Astrocyte (in vitro differentiated cells and primary cell): ENCODE data around the gene MTA1. TPM values are rescaled to one million over a fixed set of nuclear protein-coding genes. Genes with fewer than 3 reads are reported as not detected.

Experiments
- DNase-seq: peaks from one replicate; pipeline ENCODE4 v3.0.0-alpha.2; 2010; ENCODE audit warnings: low read depth
- FAIRE-seq: peaks from 2 replicates; lab custom pipeline; 2011; peaks lifted over from hg19 to GRCh38; lab: Jason Lieb, UNC
- H2AFZ ChIP-seq: 2 replicates; pipeline ENCODE4 v1.6.0; 2012; ENCODE audit warnings: low read depth, low read length, inconsistent platforms
- H3K27ac ChIP-seq: 2 replicates; pipeline ENCODE4 v1.5.1; 2011; ENCODE audit warnings: low read depth, low read length, inconsistent platforms
- H3K27me3 ChIP-seq: 2 replicates; pipeline ENCODE4 v1.6.0; 2011; ENCODE audit warnings: low read length, inconsistent platforms; ENCODE audit not compliant: insufficient read depth
- H3K36me3 ChIP-seq: 2 replicates; pipeline ENCODE4 v1.5.1; 2011; ENCODE audit warnings: low read length, inconsistent platforms; ENCODE audit not compliant: insufficient read depth
- H3K4me1 ChIP-seq: 2 replicates; pipeline ENCODE4 v1.5.1; 2011; ENCODE audit warnings: low read length, inconsistent platforms; ENCODE audit not compliant: insufficient read depth
- H3K4me2 ChIP-seq: 2 replicates; pipeline ENCODE4 v1.6.0; 2012; ENCODE audit warnings: low read length, inconsistent platforms
- H3K4me3 ChIP-seq: 2 replicates; pipeline ENCODE4 v1.5.1; 2011; ENCODE audit warnings: low read depth, mild to moderate bottlenecking, low read length, inconsistent platforms; ENCODE audit not compliant: insufficient read depth
- H3K79me2 ChIP-seq: 2 replicates; pipeline ENCODE4 v1.6.0; 2012; ENCODE audit warnings: mild to moderate bottlenecking, low read length, inconsistent platforms; ENCODE audit not compliant: insufficient read depth
- H3K9ac ChIP-seq: 2 replicates; pipeline ENCODE4 v1.6.0; 2012; ENCODE audit warnings: mild to moderate bottlenecking, low read length, inconsistent platforms
- H3K9me3 ChIP-seq: 2 replicates; pipeline ENCODE4 v1.5.1; 2012; ENCODE audit warnings: low read depth, mild to moderate bottlenecking, low read length, inconsistent platforms; ENCODE audit not compliant: insufficient read depth
- H4K20me1 ChIP-seq: 2 replicates; pipeline ENCODE4 v1.6.0; 2012; ENCODE audit warnings: low read length, inconsistent platforms; ENCODE audit not compliant: insufficient read depth
- H3K27ac Mint-ChIP-seq: one replicate; pipeline ENCODE4 v1.8.0; 2021; ENCODE audit warnings: mild to moderate bottlenecking, mixed read lengths; ENCODE audit not compliant: unreplicated experiment
- H3K27me3 Mint-ChIP-seq: one replicate; pipeline ENCODE4 v1.8.0; 2021; ENCODE audit warnings: low read depth, mixed read lengths; ENCODE audit not compliant: unreplicated experiment
- H3K36me3 Mint-ChIP-seq: one replicate; pipeline ENCODE4 v1.8.0; 2021; ENCODE audit warnings: low read depth, mixed read lengths; ENCODE audit not compliant: unreplicated experiment
- H3K4me1 Mint-ChIP-seq: one replicate; pipeline ENCODE4 v1.8.0; 2021; ENCODE audit warnings: low read depth, mixed read lengths; ENCODE audit not compliant: unreplicated experiment
- H3K4me3 Mint-ChIP-seq: one replicate; pipeline ENCODE4 v1.8.0; 2021; ENCODE audit warnings: mild to moderate bottlenecking, moderate library complexity, mixed read lengths; ENCODE audit not compliant: unreplicated experiment
- H3K9me3 Mint-ChIP-seq: one replicate; pipeline ENCODE4 v1.8.0; 2021; ENCODE audit warnings: mild to moderate bottlenecking, mixed read lengths; ENCODE audit not compliant: unreplicated experiment
- EZH2 ChIP-seq: IDR thresholded peaks from 2 replicates; pipeline ENCODE4 v1.6.1; 2012; ENCODE audit warnings: mild to moderate bottlenecking, low read length, inconsistent platforms; ENCODE audit not compliant: insufficient read depth
- total RNA-seq: library from RNA; stranded (reverse); gene quantifications from 2 replicates; pipeline ENCODE4 v1.2.1, GENCODE V29; 2021
- TF ChIP-seq, protein P1 (sequence below): IDR thresholded peaks from 2 replicates; pipeline ENCODE4 v1.5.1; 2011; ENCODE audit warnings: low read depth, mild to moderate bottlenecking, inconsistent platforms, low read length, moderate library complexity; ENCODE audit not compliant: insufficient read depth

MTA1 gene
- total RNA-seq, 1 donor from 2014 or later = 111 TPM

GRCh38 chr14:105389534-105389933 lies 30.1 kb upstream of the MTA1 start:
- peaks cover 3% of the 10 kb centered on the region for H3K36me3 Mint-ChIP-seq

DNA sequence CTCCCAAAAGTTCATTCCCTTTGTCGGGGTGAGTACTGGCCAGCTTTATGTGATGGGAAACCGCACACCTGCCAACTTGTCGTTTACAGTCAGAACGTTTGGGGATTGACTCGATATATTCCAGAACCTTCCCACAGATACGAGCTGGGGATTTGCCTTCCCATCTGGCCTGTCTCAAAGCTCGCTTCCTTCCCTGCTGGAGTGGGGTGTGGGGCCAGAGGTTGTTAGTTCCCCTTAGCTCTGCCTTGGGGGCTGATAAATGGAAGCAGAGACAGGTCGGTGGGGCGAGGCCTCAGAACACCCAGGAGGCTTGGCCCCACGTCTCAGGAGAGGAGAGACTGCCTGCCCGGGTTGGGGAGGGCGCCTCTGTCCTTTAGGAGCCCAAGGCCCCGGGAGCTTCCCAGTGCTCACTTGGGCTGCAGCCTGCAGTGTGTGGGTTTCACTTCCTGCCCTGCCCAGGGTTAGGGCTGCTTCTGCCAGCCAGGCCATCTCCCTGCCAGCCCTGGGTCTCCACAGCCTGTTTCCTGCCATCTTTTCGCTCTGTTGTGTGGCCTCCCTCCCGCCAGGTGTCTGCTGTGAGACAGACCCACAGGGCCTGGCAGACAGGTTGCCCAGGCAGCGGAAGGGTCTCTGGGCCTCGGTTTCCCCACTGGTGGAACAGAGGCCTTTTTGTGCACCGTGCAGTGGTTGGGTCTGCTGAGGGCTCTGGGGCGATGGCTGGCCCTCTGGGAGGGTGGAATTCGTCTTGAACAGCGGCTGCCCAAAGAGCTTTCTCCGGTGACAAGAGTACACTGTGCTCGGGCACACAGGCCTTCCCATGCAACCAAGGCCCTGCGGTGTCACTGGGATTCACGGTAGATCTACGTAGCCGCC lies 29.4 kb upstream of the MTA1 start:
- H3K4me3 ChIP-seq = no peak overlapping the region
- no peaks in the 10 kb centered on the region for H3K36me3 ChIP-seq
- H3K4me2 ChIP-seq = no peak overlapping the region
- Mint-ChIP-seq H3K9me3 (no peaks in the 10 kb centered on the region), H3K4me3 (no peak overlapping the region), H3K36me3 (peaks cover 3% of the 10 kb centered on the region), H3K27ac (no peak overlapping the region), H3K27me3 (no peaks in the 10 kb centered on the region), H3K4me1 (no peaks in the 10 kb centered on the region)
- H3K4me1 ChIP-seq = no peaks in the 10 kb centered on the region
- DNase-seq (no peak), FAIRE-seq (no peak)
- H3K9ac ChIP-seq = no peak overlapping the region
- no peak overlapping the region for H2AFZ ChIP-seq
- no peaks in the 10 kb centered on the region for H3K9me3 ChIP-seq
- H3K27ac ChIP-seq = no peak overlapping the region
- no peaks in the 10 kb centered on the region for H3K27me3 ChIP-seq
- TF ChIP-seq, protein P1, sequence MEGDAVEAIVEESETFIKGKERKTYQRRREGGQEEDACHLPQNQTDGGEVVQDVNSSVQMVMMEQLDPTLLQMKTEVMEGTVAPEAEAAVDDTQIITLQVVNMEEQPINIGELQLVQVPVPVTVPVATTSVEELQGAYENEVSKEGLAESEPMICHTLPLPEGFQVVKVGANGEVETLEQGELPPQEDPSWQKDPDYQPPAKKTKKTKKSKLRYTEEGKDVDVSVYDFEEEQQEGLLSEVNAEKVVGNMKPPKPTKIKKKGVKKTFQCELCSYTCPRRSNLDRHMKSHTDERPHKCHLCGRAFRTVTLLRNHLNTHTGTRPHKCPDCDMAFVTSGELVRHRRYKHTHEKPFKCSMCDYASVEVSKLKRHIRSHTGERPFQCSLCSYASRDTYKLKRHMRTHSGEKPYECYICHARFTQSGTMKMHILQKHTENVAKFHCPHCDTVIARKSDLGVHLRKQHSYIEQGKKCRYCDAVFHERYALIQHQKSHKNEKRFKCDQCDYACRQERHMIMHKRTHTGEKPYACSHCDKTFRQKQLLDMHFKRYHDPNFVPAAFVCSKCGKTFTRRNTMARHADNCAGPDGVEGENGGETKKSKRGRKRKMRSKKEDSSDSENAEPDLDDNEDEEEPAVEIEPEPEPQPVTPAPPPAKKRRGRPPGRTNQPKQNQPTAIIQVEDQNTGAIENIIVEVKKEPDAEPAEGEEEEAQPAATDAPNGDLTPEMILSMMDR = no peak
- TF ChIP-seq EZH2 = no peak
- no peaks in the 10 kb centered on the region for H3K79me2 ChIP-seq
- no peaks in the 10 kb centered on the region for H4K20me1 ChIP-seq

More at GRCh38 chr14:105389534-105389933, 30.1 kb upstream of the MTA1 start:
- Histone ChIP-seq H3K9me3 (no peaks in the 10 kb centered on the region), H3K4me2 (no peak overlapping the region), H3K79me2 (no peaks in the 10 kb centered on the region), H3K4me1 (no peaks in the 10 kb centered on the region), H3K36me3 (no peaks in the 10 kb centered on the region), H2AFZ (no peak overlapping the region), H3K27ac (no peak overlapping the region), H3K27me3 (no peaks in the 10 kb centered on the region), H4K20me1 (no peaks in the 10 kb centered on the region), H3K4me3 (no peak overlapping the region), H3K9ac (no peak overlapping the region)
- TF ChIP-seq EZH2 = no peak
- TF ChIP-seq, protein P1 = no peak
- H3K4me3 Mint-ChIP-seq = no peak overlapping the region
- no peaks in the 10 kb centered on the region for H3K9me3 Mint-ChIP-seq
- H3K27ac Mint-ChIP-seq = no peak overlapping the region
- no peaks in the 10 kb centered on the region for H3K4me1 Mint-ChIP-seq
- DNase-seq (no peak), FAIRE-seq (no peak)
- H3K27me3 Mint-ChIP-seq = no peaks in the 10 kb centered on the region
